Measurements from ENCODE around the gene NUMA1.

The NUMA1 gene

GRCh38 chr11:72084076-72084475, 3.7 kb upstream of the NUMA1 start:
- H3K9ac ChIP-seq = no peak overlapping the region
- no peak for TF ChIP-seq CTCF (IDR thresholded peaks at IDR 0.05)
- no peak overlapping the region for H2AFZ ChIP-seq
- peaks cover 4% of the 10 kb centered on the region for H3K79me2 ChIP-seq
- no peak overlapping the region for H3K4me2 ChIP-seq (ENCODE audit: low read length)
- no peak overlapping the region for H3K4me3 ChIP-seq (ENCODE audit: low read depth, low read length)
- no peaks in the 10 kb centered on the region for H3K9me3 ChIP-seq (ENCODE audit: control insufficient read depth, low read length)
- H3K27me3 ChIP-seq (ENCODE audit: control insufficient read depth, insufficient read depth, low read length) = no peaks in the 10 kb centered on the region
- H3K36me3 ChIP-seq (ENCODE audit: control insufficient read depth, insufficient read depth, low read length) = no peaks in the 10 kb centered on the region
- peaks cover 4% of the 10 kb centered on the region for H3K4me1 ChIP-seq
- H3K27ac ChIP-seq = peak overlapping the region; percentile 82

GRCh38 chr11:72083414-72083813, 3.1 kb upstream of the NUMA1 start:
- H3K79me2 ChIP-seq = peaks cover 4% of the 10 kb centered on the region
- TF ChIP-seq CTCF (IDR thresholded peaks at IDR 0.05) = no peak
- peaks cover 4% of the 10 kb centered on the region for H3K4me1 ChIP-seq
- H3K4me3 ChIP-seq (ENCODE audit: low read depth, low read length) = no peak overlapping the region
- H3K27me3 ChIP-seq (ENCODE audit: control insufficient read depth, insufficient read depth, low read length) = no peaks in the 10 kb centered on the region
- H3K27ac ChIP-seq = peak overlapping the region; percentile 82
- H3K36me3 ChIP-seq (ENCODE audit: control insufficient read depth, insufficient read depth, low read length) = no peaks in the 10 kb centered on the region
- H3K9ac ChIP-seq = no peak overlapping the region
- no peak overlapping the region for H2AFZ ChIP-seq
- H3K4me2 ChIP-seq (ENCODE audit: low read length) = no peak overlapping the region
- H3K9me3 ChIP-seq (ENCODE audit: control insufficient read depth, low read length) = no peaks in the 10 kb centered on the region

- Histone ChIP-seq H3K4me1 (peaks cover 4% of the 10 kb centered on the region), H3K4me2 (ENCODE audit: low read length) (no peak overlapping the region), H3K36me3 (ENCODE audit: control insufficient read depth, insufficient read depth, low read length) (no peaks in the 10 kb centered on the region), H3K9ac (no peak overlapping the region), H3K27me3 (ENCODE audit: control insufficient read depth, insufficient read depth, low read length) (no peaks in the 10 kb centered on the region), H3K27ac (peak overlapping the region; percentile 82), H3K9me3 (ENCODE audit: control insufficient read depth, low read length) (no peaks in the 10 kb centered on the region), H3K4me3 (ENCODE audit: low read depth, low read length) (no peak overlapping the region), H3K79me2 (peaks cover 4% of the 10 kb centered on the region), H2AFZ (no peak overlapping the region)
- no peak for TF ChIP-seq CTCF (IDR thresholded peaks at IDR 0.05)
These were observed 1.6 kb upstream of the NUMA1 start for GRCh38 chr11:72081821-72082453.

GRCh38 chr11:72081184-72081644, 872 bp upstream of the NUMA1 start:
- TF ChIP-seq CTCF (IDR thresholded peaks at IDR 0.05) = no peak
- H3K27ac ChIP-seq = peak overlapping the region; percentile 93
- peak overlapping the region; percentile 64 for H3K4me3 ChIP-seq (ENCODE audit: low read depth, low read length)
- H3K27me3 ChIP-seq (ENCODE audit: control insufficient read depth, insufficient read depth, low read length) = no peaks in the 10 kb centered on the region
- no peak overlapping the region for H3K9ac ChIP-seq
- H3K4me2 ChIP-seq (ENCODE audit: low read length) = peak overlapping the region; percentile 89
- H3K9me3 ChIP-seq (ENCODE audit: control insufficient read depth, low read length) = no peaks in the 10 kb centered on the region
- peaks cover 4% of the 10 kb centered on the region for H3K4me1 ChIP-seq
- H2AFZ ChIP-seq = peak overlapping the region; percentile 82
- peaks cover 4% of the 10 kb centered on the region for H3K79me2 ChIP-seq
- H3K36me3 ChIP-seq (ENCODE audit: control insufficient read depth, insufficient read depth, low read length) = no peaks in the 10 kb centered on the region

GRCh38 chr11:72079819-72080325, 470 bp downstream of the NUMA1 start:
- TF ChIP-seq CTCF (IDR thresholded peaks at IDR 0.05) = no peak
- peaks cover 4% of the 10 kb centered on the region for H3K4me1 ChIP-seq

More at GRCh38 chr11:72079819-72080325, 470 bp downstream of the NUMA1 start:
- peak overlapping the region; percentile 64 for H3K4me3 ChIP-seq (ENCODE audit: low read depth, low read length)
- H2AFZ ChIP-seq = peak overlapping the region; percentile 82
- no peaks in the 10 kb centered on the region for H3K9me3 ChIP-seq (ENCODE audit: control insufficient read depth, low read length)
- peak overlapping the region; percentile 37 for H3K9ac ChIP-seq
- peak overlapping the region; percentile 93 for H3K27ac ChIP-seq
- peaks cover 4% of the 10 kb centered on the region for H3K79me2 ChIP-seq
- no peaks in the 10 kb centered on the region for H3K36me3 ChIP-seq (ENCODE audit: control insufficient read depth, insufficient read depth, low read length)
- peak overlapping the region; percentile 89 for H3K4me2 ChIP-seq (ENCODE audit: low read length)
- no peaks in the 10 kb centered on the region for H3K27me3 ChIP-seq (ENCODE audit: control insufficient read depth, insufficient read depth, low read length)

Data from parathyroid adenoma (tissue), 2 donors.